ENCODE results near the gene HSPG2. TPM values are rescaled to one million over a fixed set of nuclear protein-coding genes. Genes with fewer than 3 reads are reported as not detected.

HSPG2 gene
- total and polyA plus RNA-seq, 12 donors, result 38.7 to 558 (median 273) TPM

DNA sequence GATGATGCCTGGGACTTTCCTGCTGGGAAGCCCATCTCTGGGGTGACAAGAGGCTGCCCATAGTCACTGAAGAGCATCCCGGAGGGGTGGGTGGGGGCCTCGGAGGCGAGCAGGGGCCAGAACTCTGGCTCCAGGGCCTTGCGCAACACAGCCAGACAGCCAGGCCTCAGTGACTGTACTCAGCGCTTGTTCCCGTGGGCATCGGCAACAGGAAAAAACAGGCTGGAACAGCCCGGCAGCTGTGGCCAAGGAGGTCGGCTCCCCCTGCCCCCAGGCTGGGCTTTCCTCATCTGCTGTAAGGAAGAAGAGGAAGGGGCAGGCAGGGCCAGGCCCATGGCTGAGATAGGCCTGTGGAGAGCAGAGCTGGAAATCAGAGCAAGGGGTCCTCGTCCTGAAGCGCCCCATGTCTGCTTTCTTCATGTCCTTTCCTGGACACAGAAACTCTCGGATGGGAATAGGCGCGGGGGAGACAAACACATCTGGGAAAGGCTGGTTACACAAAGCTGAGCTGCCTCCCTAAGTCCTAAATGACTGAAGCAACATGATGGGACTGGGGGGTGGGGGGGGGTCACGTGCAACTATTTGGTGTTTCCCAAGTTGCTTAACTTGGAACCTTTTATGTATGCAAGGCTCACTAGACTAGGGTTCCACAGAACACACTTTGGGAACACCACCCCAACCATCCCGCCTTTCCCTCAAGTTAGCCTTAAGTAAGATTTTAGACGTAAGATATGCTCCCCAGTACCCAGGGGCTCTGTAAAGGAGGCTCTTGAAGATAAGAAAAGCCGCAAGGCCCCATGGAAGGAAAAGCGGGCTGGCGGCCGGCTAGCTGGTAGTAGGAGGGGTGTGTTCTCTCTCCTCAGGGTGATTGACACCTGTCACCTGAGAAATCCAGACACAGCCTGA is 30.7 kb downstream of the HSPG2 start:
- H3K27ac ChIP-seq, result peak overlapping the region in 3 of 5 donors; percentile 38 to 79 (median 68)
- intact Hi-C loops (cut with DNase I), result no loop called here
- H3K27me3 ChIP-seq, result no peaks in the 10 kb centered on the region
- H3K36me3 ChIP-seq (replicated peaks in 1 of 2), result no peaks in the 10 kb centered on the region
- no peaks in the 10 kb centered on the region for H3K9me3 ChIP-seq (replicated peaks in 1 of 3)
- TF ChIP-seq POLR2A (IDR thresholded peaks at IDR 0.05), result no peak
- no peak for TF ChIP-seq CTCF (IDR thresholded peaks at IDR 0.05)
- H3K4me1 ChIP-seq (replicated peaks in 1 of 2), result peaks cover 28 to 68% of the 10 kb centered on the region in 2 donors
- peak in 4 of 7 donors; percentile 57 to 78 (median 64) for DNase-seq
- WGBS, 4 donors, result 58 to 71% (median 64%) methylated on average over 16 to 21 of the region's 21 CpGs
- H3K4me3 ChIP-seq, result no peak overlapping the region

- Histone ChIP-seq H3K27ac (peak overlapping the region in 4 of 5 donors; percentile 25 to 79 (median 50)), H3K4me1 (replicated peaks in 1 of 2) (peaks cover 13 to 65% of the 10 kb centered on the region in 2 donors), H3K27me3 (no peaks in the 10 kb centered on the region), H3K4me3 (no peak overlapping the region), H3K9me3 (replicated peaks in 1 of 3) (no peaks in the 10 kb centered on the region), H3K36me3 (replicated peaks in 1 of 2) (no peaks in the 10 kb centered on the region)
- intact Hi-C loops (cut with DNase I), result no loop called here
- TF ChIP-seq POLR2A (IDR thresholded peaks at IDR 0.05), result no peak
- TF ChIP-seq CTCF (IDR thresholded peaks at IDR 0.05), result no peak
- WGBS, 4 donors, result 56 to 70% (median 64%) methylated on average over 16 to 22 of the region's 22 CpGs
- peak in 6 of 7 donors; percentile 73 to 79 (median 76) for DNase-seq
Measured at GRCh38 chr1:21904704-21905520, 32.2 kb downstream of the HSPG2 start.

DNA sequence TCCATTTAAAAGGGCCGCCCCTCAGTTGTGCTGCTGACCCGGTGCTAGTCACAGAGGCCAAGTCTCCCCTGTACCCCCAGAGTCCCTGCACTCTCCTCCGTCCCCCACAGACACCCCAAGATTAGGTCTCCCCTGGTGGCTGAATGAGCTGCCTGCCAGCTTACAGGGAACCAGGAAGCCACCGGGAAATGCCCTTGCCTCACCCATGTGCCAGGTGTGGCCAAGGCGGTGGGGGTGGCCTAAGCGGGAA is 32.7 kb downstream of the HSPG2 start:
- Histone ChIP-seq H3K27me3 (no peaks in the 10 kb centered on the region), H3K4me3 (no peak overlapping the region), H3K36me3 (replicated peaks in 1 of 2) (no peaks in the 10 kb centered on the region), H3K9me3 (replicated peaks in 1 of 3) (no peaks in the 10 kb centered on the region), H3K27ac (peak overlapping the region in 4 of 5 donors; percentile 25 to 79 (median 50)), H3K4me1 (replicated peaks in 1 of 2) (peaks cover 10 to 65% of the 10 kb centered on the region in 2 donors)
- no peak for DNase-seq
- TF ChIP-seq POLR2A (IDR thresholded peaks at IDR 0.05) (no peak), CTCF (IDR thresholded peaks at IDR 0.05) (no peak)
- intact Hi-C loops (cut with DNase I), result no loop called here
- WGBS, 4 donors, result 70 to 100% (median 85%) methylated on average over 1 to 6 of the region's 6 CpGs
